HPDE6-E6E7 (cell line): ENCODE data around the gene ZNF644.

Source experiments
- DNase-seq: peaks from one replicate; pipeline ENCODE4 v3.0.0; 2011; ENCODE audit warnings: missing footprints; ENCODE audit errors: extremely low spot score

Gene ZNF644

GRCh38 chr1:91022518-91022929 is 689 bp upstream of the ZNF644 start:
- no peak for DNase-seq

- DNase-seq = peak; percentile 42
Observed at GRCh38 chr1:91020967-91021685, 709 bp downstream of the ZNF644 start.

- no peak for DNase-seq
Observed at GRCh38 chr1:91020486-91020885, 1.3 kb downstream of the ZNF644 start.

GRCh38 chr1:91018006-91018405 is 3.8 kb downstream of the ZNF644 start:
- no peak for DNase-seq

- DNase-seq = no peak
Observed at GRCh38 chr1:91015794-91016550, 5.9 kb downstream of the ZNF644 start.

- no peak for DNase-seq
Observed at GRCh38 chr1:91015358-91015780, 6.5 kb downstream of the ZNF644 start.

- DNase-seq = no peak
Observed at GRCh38 chr1:91014475-91014874, 7.4 kb downstream of the ZNF644 start.

GRCh38 chr1:91013302-91013701 is 8.5 kb downstream of the ZNF644 start:
- no peak for DNase-seq

GRCh38 chr1:91012196-91012595 is 9.6 kb downstream of the ZNF644 start:
- no peak for DNase-seq

- no peak for DNase-seq
Observed at GRCh38 chr1:91011726-91012125, 10.1 kb downstream of the ZNF644 start.

- no peak for DNase-seq
Observed at GRCh38 chr1:91007827-91008226, 14.0 kb downstream of the ZNF644 start.

- no peak for DNase-seq
Observed at GRCh38 chr1:91007092-91007491, 14.7 kb downstream of the ZNF644 start.

- DNase-seq = no peak
Observed at GRCh38 chr1:91006113-91006908, 15.5 kb downstream of the ZNF644 start.

- no peak for DNase-seq
Observed at GRCh38 chr1:91005285-91005684, 16.6 kb downstream of the ZNF644 start.

GRCh38 chr1:91004145-91004544 is 17.7 kb downstream of the ZNF644 start:
- DNase-seq = no peak

GRCh38 chr1:90996742-90997413 is 25.0 kb downstream of the ZNF644 start:
- no peak for DNase-seq

- no peak for DNase-seq
Observed at GRCh38 chr1:90995311-90995894, 26.4 kb downstream of the ZNF644 start.

GRCh38 chr1:90994461-90994860 is 27.4 kb downstream of the ZNF644 start:
- no peak for DNase-seq

- DNase-seq = no peak
Observed at GRCh38 chr1:90993245-90993644, 28.6 kb downstream of the ZNF644 start.

- DNase-seq = no peak
Observed at GRCh38 chr1:90990779-90991178, 31.1 kb downstream of the ZNF644 start.

GRCh38 chr1:90989990-90990389 is 31.8 kb downstream of the ZNF644 start:
- no peak for DNase-seq
